GM12878 (cell line): ENCODE data around the gene NR4A2. TPM values are rescaled to one million over a fixed set of nuclear protein-coding genes. Genes with fewer than 3 reads are reported as not detected.

Experiments
- BRCA1 ChIP-seq: IDR thresholded peaks from 2 replicates; pipeline ENCODE4 v1.6.1; 2011; ENCODE audit warnings: low read depth, low read length, improper control_type of control experiment
- CHD1 ChIP-seq: IDR thresholded peaks from 2 replicates; pipeline ENCODE4 v1.6.1; 2012; ENCODE audit warnings: low read depth, low read length, improper control_type of control experiment
- CREB1 ChIP-seq: IDR thresholded peaks from 2 replicates; pipeline ENCODE4 v1.6.1; 2012; ENCODE audit warnings: low read depth, mild to moderate bottlenecking, inconsistent platforms
- CUX1 ChIP-seq: IDR thresholded peaks from 2 replicates; pipeline ENCODE4 v1.6.1; 2012; ENCODE audit warnings: improper control_type of control experiment, low read depth, low read length; ENCODE audit not compliant: insufficient replicate concordance
- HSF1 ChIP-seq: fragments of 150-350 bp; IDR thresholded peaks from 2 replicates; pipeline ENCODE4 v1.6.1; 2014; ENCODE audit warnings: mild to moderate bottlenecking, low read depth, low read length
- KLF5 ChIP-seq: fragments of 450-650 bp; IDR thresholded peaks from 2 replicates; pipeline ENCODE4 v1.6.1; 2014; ENCODE audit warnings: mild to moderate bottlenecking; ENCODE audit not compliant: partially characterized antibody
- NKRF ChIP-seq: fragments of 450-650 bp; conservative IDR thresholded peaks from 2 replicates; pipeline ENCODE4 v1.6.1; 2017; ENCODE audit warnings: mild to moderate bottlenecking, moderate library complexity
- PBX3 ChIP-seq: IDR thresholded peaks from 2 replicates; pipeline ENCODE4 v1.6.1; 2011; ENCODE audit warnings: mild to moderate bottlenecking, low read depth, low read length, moderate library complexity; ENCODE audit not compliant: insufficient replicate concordance
- POLR2AphosphoS5 ChIP-seq: IDR thresholded peaks from 2 replicates; pipeline ENCODE4 v1.6.1; 2011; ENCODE audit warnings: mild to moderate bottlenecking, low read length, inconsistent platforms
- RBBP5 ChIP-seq: fragments of 200-600 bp; sonication (generic); conservative IDR thresholded peaks from 2 replicates; pipeline ENCODE4 v1.6.1; 2016
- RFX5 ChIP-seq: IDR thresholded peaks from 2 replicates; pipeline ENCODE4 v1.6.1; 2011; ENCODE audit warnings: low read depth, low read length, improper control_type of control experiment
- SRF ChIP-seq, 2 experiments: IDR thresholded peaks; 2 replicates each; pipeline ENCODE4 v1.6.1; 2011; ENCODE audit warnings: low read depth in 2 of 2, low read length in 2 of 2, mild to moderate bottlenecking in 1 of 2, moderate library complexity in 1 of 2
- STAT3 ChIP-seq: IDR thresholded peaks from 2 replicates; pipeline ENCODE4 v1.6.1; 2011; ENCODE audit warnings: low read depth, low read length, improper control_type of control experiment
- TARDBP ChIP-seq: IDR thresholded peaks from 2 replicates; pipeline ENCODE4 v1.6.1; 2016; ENCODE audit warnings: borderline replicate concordance
- USF1 ChIP-seq: IDR thresholded peaks from 2 replicates; pipeline ENCODE4 v1.6.1; 2011; ENCODE audit warnings: borderline replicate concordance, low read depth, mild to moderate bottlenecking, moderate library complexity, mixed read lengths, low read length; ENCODE audit not compliant: insufficient read depth; ENCODE audit errors: extremely low read length
- WRNIP1 ChIP-seq: IDR thresholded peaks from 2 replicates; pipeline ENCODE4 v1.6.1; 2011; ENCODE audit warnings: low read depth, low read length, improper control_type of control experiment, borderline replicate concordance
- ZNF384 ChIP-seq: IDR thresholded peaks from 2 replicates; pipeline ENCODE4 v1.6.1; 2012; ENCODE audit warnings: low read depth, mild to moderate bottlenecking, low read length, improper control_type of control experiment, borderline replicate concordance
- polyA plus RNA-seq, 11 experiments: library from polyadenylated mRNA; depleted of rRNA in 4 of 11; unstranded in 6 of 11; stranded (reverse) in 5 of 11; fragments of >200 nt; fragmentation: Nextera tagmentation in 4 of 11; fragmentation: Illumina TruSeq in 1 of 11; extraction: Ambion mirVana in 4 of 11; extraction: Trizol in 1 of 11; gene quantifications; 1 replicate in 1 of 11; 2 replicates in 10 of 11; pipeline versions ENCODE4 v1.2.1 to v1.2.3, GENCODE V29; 2011 to 2016; ENCODE audit warnings: inconsistent platforms in 2 of 11, missing spikeins in 2 of 11, low read depth in 1 of 11
- total RNA-seq, 4 experiments: library from RNA; depleted of rRNA in 3 of 4; stranded (reverse); fragments of >200 nt in 3 of 4; fragmentation: Illumina TruSeq in 1 of 4; extraction: Trizol in 1 of 4; gene quantifications; 2 replicates each; pipeline versions ENCODE4 v1.2.1 to v1.2.3, GENCODE V29; 2013 to 2021

NR4A2 gene
- total and polyA plus RNA-seq, 10 of the 15 experiments (the other 5 are each of a cell fraction or from before 2014, with no cell fraction given): 0.15 to 3.4 (median 0.58) TPM

- no peak for TF ChIP-seq BRCA1
- no peak for TF ChIP-seq PBX3
- no peak for TF ChIP-seq WRNIP1
- TF ChIP-seq STAT3: no peak
- no peak for TF ChIP-seq USF1
- peak; percentile 55 for TF ChIP-seq ZNF384
- peak; percentile 79 to 97 for TF ChIP-seq SRF (IDR thresholded peaks at IDR 0.05; ENCODE audit: low read depth in 2 of 2, low read length in 2 of 2)
- TF ChIP-seq HSF1: no peak
- TF ChIP-seq KLF5: peak; percentile 15
- peak; percentile 69 for TF ChIP-seq POLR2AphosphoS5
- TF ChIP-seq RBBP5: no peak
- no peak for TF ChIP-seq TARDBP
- TF ChIP-seq CHD1: no peak
- TF ChIP-seq CREB1: peak; percentile 93
- peak; percentile 74; the same call in 1 of the 2 replicates for TF ChIP-seq NKRF
- no peak for TF ChIP-seq CUX1
- TF ChIP-seq RFX5: 0 out of 2 replicates have a peak, but pooled peaks have one; percentile 50
Observed at GRCh38 chr2:156332534-156333273, at the start of gene NR4A2 (continued).
